WTC11 (cell line): ENCODE results near the gene DHPS. TPM values are rescaled to one million over a fixed set of nuclear protein-coding genes. Genes with fewer than 3 reads are reported as not detected.

Experiments used
- ATAC-seq: fragments of 200-7000 bp; cut with Tn5 transposase; 2 replicates; pipeline ENCODE4 v1.10.0; 2021; ENCODE audit warnings: mild to moderate bottlenecking, moderate library complexity
- CTCF ChIA-PET: fragments of 300-600 bp; sonication (Branson Sonifier 250); formaldehyde crosslinking; loops from one replicate; lab custom pipeline; 2021; ENCODE audit warnings: antibody characterized with exemption; lab: Charles Lee
- POLR2A ChIA-PET: fragments of 350-600 bp; sonication (Branson Sonifier 250); formaldehyde crosslinking; loops from one replicate; lab custom pipeline; 2021; ENCODE audit warnings: antibody characterized with exemption; lab: Charles Lee
- DNase-seq: peaks from one replicate; pipeline ENCODE4 v3.0.0; 2021; ENCODE audit warnings: low spot score
- H3K27ac Mint-ChIP-seq: 2 replicates; pipeline ENCODE4 v1.8.0; 2021; ENCODE audit warnings: mixed read lengths
- H3K27me3 Mint-ChIP-seq: 2 replicates; pipeline ENCODE4 v1.8.0; 2021; ENCODE audit warnings: low read depth, mild to moderate bottlenecking, moderate library complexity, mixed read lengths
- H3K36me3 Mint-ChIP-seq: 2 replicates; pipeline ENCODE4 v1.8.0; 2021; ENCODE audit warnings: mixed read lengths
- H3K4me1 Mint-ChIP-seq: 2 replicates; pipeline ENCODE4 v1.8.0; 2022; ENCODE audit warnings: mixed read lengths
- H3K4me3 Mint-ChIP-seq: 2 replicates; pipeline ENCODE4 v1.8.0; 2021; ENCODE audit warnings: mild to moderate bottlenecking, moderate library complexity, mixed read lengths
- H3K9me3 Mint-ChIP-seq: 2 replicates; pipeline ENCODE4 v1.8.0; 2021; ENCODE audit warnings: mixed read lengths
- ATF1 ChIP-seq: sonication (generic); formaldehyde crosslinking; IDR thresholded peaks from 2 replicates; pipeline ENCODE4 v1.8.1; 2023; ENCODE audit warnings: mild to moderate bottlenecking, moderate library complexity, missing genetic modification reagents
- CREM ChIP-seq: sonication (generic); formaldehyde crosslinking; IDR thresholded peaks from 2 replicates; pipeline ENCODE4 v1.8.1; 2022; ENCODE audit warnings: mild to moderate bottlenecking, missing genetic modification reagents, moderate library complexity
- ELF4 ChIP-seq: sonication (generic); formaldehyde crosslinking; IDR thresholded peaks from 2 replicates; pipeline ENCODE4 v1.8.1; 2022; ENCODE audit warnings: low read depth, mild to moderate bottlenecking, moderate library complexity, missing genetic modification reagents
- FOXJ3 ChIP-seq: sonication (generic); formaldehyde crosslinking; IDR thresholded peaks from 2 replicates; pipeline ENCODE4 v1.9.0; 2021; ENCODE audit warnings: missing genetic modification reagents, mild to moderate bottlenecking, borderline replicate concordance
- FOXK1 ChIP-seq: sonication (generic); formaldehyde crosslinking; IDR thresholded peaks from 2 replicates; pipeline ENCODE4 v1.8.0; 2022; ENCODE audit warnings: mild to moderate bottlenecking, moderate library complexity, missing genetic modification reagents
- IRF2 ChIP-seq: sonication (generic); formaldehyde crosslinking; IDR thresholded peaks from 2 replicates; pipeline ENCODE4 v1.8.0; 2022; ENCODE audit warnings: low read depth, missing genetic modification reagents, borderline replicate concordance
- JAZF1 ChIP-seq: fragments of 250-450 bp; sonication (Bioruptor Pico); IDR thresholded peaks from 2 replicates; pipeline ENCODE4 v1.9.0; 2021; ENCODE audit warnings: moderate library complexity, mild to moderate bottlenecking, inconsistent platforms
- OVOL2 ChIP-seq: fragments of 250-450 bp; sonication (Bioruptor Pico); IDR thresholded peaks from 2 replicates; pipeline ENCODE4 v1.9.0; 2021; ENCODE audit warnings: mild to moderate bottlenecking, borderline replicate concordance
- SOX15 ChIP-seq: fragments of 250-450 bp; sonication (Bioruptor Pico); IDR thresholded peaks from 2 replicates; pipeline ENCODE4 v1.9.0; 2021; ENCODE audit warnings: mild to moderate bottlenecking
- TEAD4 ChIP-seq: sonication (generic); formaldehyde crosslinking; IDR thresholded peaks from 2 replicates; pipeline ENCODE4 v1.8.0; 2022; ENCODE audit warnings: mild to moderate bottlenecking, missing genetic modification reagents
- TP53 ChIP-seq: sonication (generic); formaldehyde crosslinking; IDR thresholded peaks from 2 replicates; pipeline ENCODE4 v1.8.1; 2023; ENCODE audit warnings: mild to moderate bottlenecking, missing genetic modification reagents
- ZNF138 ChIP-seq: sonication (generic); formaldehyde crosslinking; conservative IDR thresholded peaks from 2 replicates; pipeline ENCODE4 v1.8.1; 2022; ENCODE audit warnings: mild to moderate bottlenecking, moderate library complexity, missing genetic modification reagents
- ZNF232 ChIP-seq: sonication (generic); formaldehyde crosslinking; IDR thresholded peaks from 2 replicates; pipeline ENCODE4 v1.8.0; 2022; ENCODE audit warnings: mild to moderate bottlenecking, missing genetic modification reagents
- ZNF671 ChIP-seq: fragments of 250-450 bp; sonication (Bioruptor Pico); IDR thresholded peaks from 2 replicates; pipeline ENCODE4 v1.8.0; 2021; ENCODE audit warnings: mild to moderate bottlenecking
- total RNA-seq: library from RNA; stranded (reverse); gene quantifications from 3 replicates; pipeline ENCODE4 v1.2.3, GENCODE V29; 2021
- TF ChIP-seq, protein P1 (sequence below): sonication (generic); formaldehyde crosslinking; IDR thresholded peaks from 2 replicates; pipeline ENCODE4 v1.8.0; 2023; ENCODE audit warnings: missing genetic modification reagents
- TF ChIP-seq, protein P2 (sequence below): fragments of 250-450 bp; sonication (Bioruptor Pico); IDR thresholded peaks from 2 replicates; pipeline ENCODE4 v1.9.0; 2021; ENCODE audit warnings: moderate library complexity, mild to moderate bottlenecking, inconsistent platforms, borderline replicate concordance
- TF ChIP-seq, protein P3 (sequence below): fragments of 250-450 bp; sonication (Bioruptor Pico); IDR thresholded peaks from 2 replicates; pipeline ENCODE4 v1.9.0; 2021; ENCODE audit warnings: mild to moderate bottlenecking
- TF ChIP-seq, protein P4 (sequence below): fragments of 250-450 bp; sonication (Bioruptor Pico); conservative IDR thresholded peaks from 2 replicates; pipeline ENCODE4 v1.9.0; 2021; ENCODE audit warnings: mild to moderate bottlenecking
- TF ChIP-seq, protein P5 (sequence below): sonication (generic); formaldehyde crosslinking; IDR thresholded peaks from 2 replicates; pipeline ENCODE4 v1.8.1; 2023; ENCODE audit warnings: mild to moderate bottlenecking, moderate library complexity, missing genetic modification reagents
- TF ChIP-seq, protein P6 (sequence below): sonication (generic); formaldehyde crosslinking; IDR thresholded peaks from 2 replicates; pipeline ENCODE4 v1.8.0; 2022; ENCODE audit warnings: mild to moderate bottlenecking, missing genetic modification reagents
- TF ChIP-seq, protein P7 (sequence below): fragments of 250-450 bp; sonication (Bioruptor Pico); IDR thresholded peaks from 2 replicates; pipeline ENCODE4 v1.9.0; 2021; ENCODE audit warnings: mild to moderate bottlenecking
- TF ChIP-seq, protein P8 (sequence below): sonication (generic); formaldehyde crosslinking; IDR thresholded peaks from 2 replicates; pipeline ENCODE4 v1.8.0; 2022; ENCODE audit warnings: mild to moderate bottlenecking, missing genetic modification reagents
- TF ChIP-seq, protein P9 (sequence below): sonication (generic); formaldehyde crosslinking; IDR thresholded peaks from 2 replicates; pipeline ENCODE4 v1.8.1; 2023; ENCODE audit warnings: mild to moderate bottlenecking, missing genetic modification reagents, moderate library complexity

The DHPS gene
- total RNA-seq, 1 experiment from 2014 or later = 115 TPM

DNA sequence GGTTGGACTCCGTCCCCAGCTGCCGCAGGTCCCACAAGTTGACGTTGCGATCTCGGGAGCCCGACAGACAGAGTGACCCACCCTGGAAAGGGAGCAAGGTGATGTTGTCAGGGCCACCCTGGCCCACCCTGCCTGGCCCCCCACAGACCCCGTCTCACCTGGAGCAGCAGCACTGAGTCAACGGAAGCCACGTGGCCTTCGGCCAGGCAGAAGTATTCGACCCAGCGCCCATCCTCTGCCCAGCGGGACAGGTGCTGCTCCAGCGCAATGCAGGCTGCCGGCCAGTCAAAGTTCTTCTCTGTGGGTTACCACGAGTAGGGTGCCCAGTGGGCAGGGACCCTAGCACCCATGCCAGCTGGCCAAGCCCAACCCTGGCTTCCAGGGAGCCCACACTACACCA is 13.0 kb upstream of the DHPS start (continued):
- TF ChIP-seq, protein P1, sequence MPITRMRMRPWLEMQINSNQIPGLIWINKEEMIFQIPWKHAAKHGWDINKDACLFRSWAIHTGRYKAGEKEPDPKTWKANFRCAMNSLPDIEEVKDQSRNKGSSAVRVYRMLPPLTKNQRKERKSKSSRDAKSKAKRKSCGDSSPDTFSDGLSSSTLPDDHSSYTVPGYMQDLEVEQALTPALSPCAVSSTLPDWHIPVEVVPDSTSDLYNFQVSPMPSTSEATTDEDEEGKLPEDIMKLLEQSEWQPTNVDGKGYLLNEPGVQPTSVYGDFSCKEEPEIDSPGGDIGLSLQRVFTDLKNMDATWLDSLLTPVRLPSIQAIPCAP (CRISPR knock-in tag) = no peak
- no peak for TF ChIP-seq TP53
- TF ChIP-seq OVOL2 (CRISPR knock-in tag) = no peak
- no peak for TF ChIP-seq JAZF1 (CRISPR knock-in tag)
- no peak for TF ChIP-seq SOX15
- TF ChIP-seq ELF4 (CRISPR knock-in tag) = no peak
- no peak for TF ChIP-seq TEAD4 (CRISPR knock-in tag)
- TF ChIP-seq, all 79 proteins: peak for 0

DNA sequence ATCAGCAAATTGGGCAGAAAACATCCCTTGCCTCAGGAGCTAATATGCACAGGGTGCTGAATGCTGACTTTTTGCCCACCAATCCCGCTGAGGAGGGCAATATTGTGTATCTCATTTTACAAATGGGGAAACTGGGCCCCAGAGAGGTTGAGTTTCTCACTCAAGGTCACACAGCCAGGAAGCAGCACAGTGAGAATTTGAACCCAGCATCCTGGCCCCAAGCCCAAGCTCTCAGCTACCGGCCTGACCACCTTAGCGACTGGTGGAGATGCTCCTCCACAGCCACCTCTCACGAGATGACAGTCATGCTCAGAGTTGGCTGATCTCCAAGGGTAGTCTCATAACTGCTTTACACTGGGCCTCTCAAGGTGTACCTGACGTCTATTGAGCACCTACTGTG is 11.3 kb upstream of the DHPS start:
- no peaks in the 10 kb centered on the region for H3K9me3 Mint-ChIP-seq
- no peaks in the 10 kb centered on the region for H3K27me3 Mint-ChIP-seq
- DNase-seq (no peak), ATAC-seq (no peak)
- no peak overlapping the region for H3K27ac Mint-ChIP-seq
- no peaks in the 10 kb centered on the region for H3K36me3 Mint-ChIP-seq
- CTCF ChIA-PET = interaction anchor here (0.8 kb wide), 1 partner anchor 16 kb away, joined by 3 read pairs; no protein-coding TSS in a partner anchor
- TF ChIP-seq, protein P2, sequence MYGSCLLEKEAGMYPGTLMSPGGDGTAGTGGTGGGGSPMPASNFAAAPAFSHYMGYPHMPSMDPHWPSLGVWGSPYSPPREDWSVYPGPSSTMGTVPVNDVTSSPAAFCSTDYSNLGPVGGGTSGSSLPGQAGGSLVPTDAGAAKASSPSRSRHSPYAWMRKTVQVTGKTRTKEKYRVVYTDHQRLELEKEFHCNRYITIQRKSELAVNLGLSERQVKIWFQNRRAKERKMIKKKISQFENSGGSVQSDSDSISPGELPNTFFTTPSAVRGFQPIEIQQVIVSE (CRISPR knock-in tag) = no peak
- no peak for TF ChIP-seq ZNF138 (CRISPR knock-in tag)
- no peak for TF ChIP-seq IRF2 (CRISPR knock-in tag)
- TF ChIP-seq, protein P3, sequence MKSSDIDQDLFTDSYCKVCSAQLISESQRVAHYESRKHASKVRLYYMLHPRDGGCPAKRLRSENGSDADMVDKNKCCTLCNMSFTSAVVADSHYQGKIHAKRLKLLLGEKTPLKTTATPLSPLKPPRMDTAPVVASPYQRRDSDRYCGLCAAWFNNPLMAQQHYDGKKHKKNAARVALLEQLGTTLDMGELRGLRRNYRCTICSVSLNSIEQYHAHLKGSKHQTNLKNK = no peak
- no peak for TF ChIP-seq FOXK1 (CRISPR knock-in tag)
- TF ChIP-seq, protein P4, sequence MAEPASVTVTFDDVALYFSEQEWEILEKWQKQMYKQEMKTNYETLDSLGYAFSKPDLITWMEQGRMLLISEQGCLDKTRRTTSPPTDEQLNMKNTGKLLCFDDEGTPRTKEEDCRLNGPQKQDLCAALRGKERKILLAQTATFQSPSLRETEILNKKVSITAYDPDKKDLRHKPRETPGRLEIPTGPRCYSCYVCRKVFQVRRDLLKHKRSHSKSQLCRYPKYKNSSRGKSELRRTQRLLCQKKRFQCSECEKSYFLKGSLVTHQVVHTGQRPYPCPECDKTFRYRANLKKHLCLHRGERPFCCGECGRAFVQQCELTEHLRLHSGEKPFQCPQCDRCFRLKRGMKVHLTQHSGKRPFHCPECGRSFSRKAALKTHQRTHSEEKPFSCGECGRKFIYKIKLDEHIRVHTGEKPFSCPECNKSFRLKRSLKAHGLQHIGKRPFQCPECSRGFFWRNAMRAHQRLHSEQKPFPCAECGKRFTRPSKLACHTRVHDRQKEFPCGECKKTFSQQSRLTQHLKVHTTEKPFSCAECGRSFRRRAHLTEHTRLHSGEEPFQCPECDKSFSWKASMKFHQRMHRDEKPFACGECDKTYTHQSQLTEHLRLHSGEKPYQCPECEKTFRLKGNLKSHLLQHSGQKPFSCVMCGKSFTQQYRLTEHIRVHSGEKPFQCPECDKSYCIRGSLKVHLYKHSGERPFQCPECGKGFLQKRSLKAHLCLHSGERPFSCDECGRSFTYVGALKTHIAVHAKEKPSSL = no peak
- TF ChIP-seq ATF1 (CRISPR knock-in tag) = no peak
- TF ChIP-seq ZNF671 = no peak
- no peak for TF ChIP-seq FOXJ3 (CRISPR knock-in tag)
- TF ChIP-seq, protein P5, sequence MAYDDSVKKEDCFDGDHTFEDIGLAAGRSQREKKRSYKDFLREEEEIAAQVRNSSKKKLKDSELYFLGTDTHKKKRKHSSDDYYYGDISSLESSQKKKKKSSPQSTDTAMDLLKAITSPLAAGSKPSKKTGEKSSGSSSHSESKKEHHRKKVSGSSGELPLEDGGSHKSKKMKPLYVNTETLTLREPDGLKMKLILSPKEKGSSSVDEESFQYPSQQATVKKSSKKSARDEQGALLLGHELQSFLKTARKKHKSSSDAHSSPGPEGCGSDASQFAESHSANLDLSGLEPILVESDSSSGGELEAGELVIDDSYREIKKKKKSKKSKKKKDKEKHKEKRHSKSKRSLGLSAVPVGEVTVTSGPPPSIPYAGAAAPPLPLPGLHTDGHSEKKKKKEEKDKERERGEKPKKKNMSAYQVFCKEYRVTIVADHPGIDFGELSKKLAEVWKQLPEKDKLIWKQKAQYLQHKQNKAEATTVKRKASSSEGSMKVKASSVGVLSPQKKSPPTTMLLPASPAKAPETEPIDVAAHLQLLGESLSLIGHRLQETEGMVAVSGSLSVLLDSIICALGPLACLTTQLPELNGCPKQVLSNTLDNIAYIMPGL = no peak
- no peak for TF ChIP-seq ZNF232 (CRISPR knock-in tag)
- TF ChIP-seq, protein P6, sequence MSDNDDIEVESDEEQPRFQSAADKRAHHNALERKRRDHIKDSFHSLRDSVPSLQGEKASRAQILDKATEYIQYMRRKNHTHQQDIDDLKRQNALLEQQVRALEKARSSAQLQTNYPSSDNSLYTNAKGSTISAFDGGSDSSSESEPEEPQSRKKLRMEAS (CRISPR knock-in tag) = no peak
- TF ChIP-seq, protein P7, sequence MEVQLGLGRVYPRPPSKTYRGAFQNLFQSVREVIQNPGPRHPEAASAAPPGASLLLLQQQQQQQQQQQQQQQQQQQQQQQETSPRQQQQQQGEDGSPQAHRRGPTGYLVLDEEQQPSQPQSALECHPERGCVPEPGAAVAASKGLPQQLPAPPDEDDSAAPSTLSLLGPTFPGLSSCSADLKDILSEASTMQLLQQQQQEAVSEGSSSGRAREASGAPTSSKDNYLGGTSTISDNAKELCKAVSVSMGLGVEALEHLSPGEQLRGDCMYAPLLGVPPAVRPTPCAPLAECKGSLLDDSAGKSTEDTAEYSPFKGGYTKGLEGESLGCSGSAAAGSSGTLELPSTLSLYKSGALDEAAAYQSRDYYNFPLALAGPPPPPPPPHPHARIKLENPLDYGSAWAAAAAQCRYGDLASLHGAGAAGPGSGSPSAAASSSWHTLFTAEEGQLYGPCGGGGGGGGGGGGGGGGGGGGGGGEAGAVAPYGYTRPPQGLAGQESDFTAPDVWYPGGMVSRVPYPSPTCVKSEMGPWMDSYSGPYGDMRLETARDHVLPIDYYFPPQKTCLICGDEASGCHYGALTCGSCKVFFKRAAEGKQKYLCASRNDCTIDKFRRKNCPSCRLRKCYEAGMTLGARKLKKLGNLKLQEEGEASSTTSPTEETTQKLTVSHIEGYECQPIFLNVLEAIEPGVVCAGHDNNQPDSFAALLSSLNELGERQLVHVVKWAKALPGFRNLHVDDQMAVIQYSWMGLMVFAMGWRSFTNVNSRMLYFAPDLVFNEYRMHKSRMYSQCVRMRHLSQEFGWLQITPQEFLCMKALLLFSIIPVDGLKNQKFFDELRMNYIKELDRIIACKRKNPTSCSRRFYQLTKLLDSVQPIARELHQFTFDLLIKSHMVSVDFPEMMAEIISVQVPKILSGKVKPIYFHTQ = no peak
- TF ChIP-seq CREM = no peak
- TF ChIP-seq, protein P8, sequence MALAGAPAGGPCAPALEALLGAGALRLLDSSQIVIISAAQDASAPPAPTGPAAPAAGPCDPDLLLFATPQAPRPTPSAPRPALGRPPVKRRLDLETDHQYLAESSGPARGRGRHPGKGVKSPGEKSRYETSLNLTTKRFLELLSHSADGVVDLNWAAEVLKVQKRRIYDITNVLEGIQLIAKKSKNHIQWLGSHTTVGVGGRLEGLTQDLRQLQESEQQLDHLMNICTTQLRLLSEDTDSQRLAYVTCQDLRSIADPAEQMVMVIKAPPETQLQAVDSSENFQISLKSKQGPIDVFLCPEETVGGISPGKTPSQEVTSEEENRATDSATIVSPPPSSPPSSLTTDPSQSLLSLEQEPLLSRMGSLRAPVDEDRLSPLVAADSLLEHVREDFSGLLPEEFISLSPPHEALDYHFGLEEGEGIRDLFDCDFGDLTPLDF (CRISPR knock-in tag) = no peak
- TF ChIP-seq, protein P9, sequence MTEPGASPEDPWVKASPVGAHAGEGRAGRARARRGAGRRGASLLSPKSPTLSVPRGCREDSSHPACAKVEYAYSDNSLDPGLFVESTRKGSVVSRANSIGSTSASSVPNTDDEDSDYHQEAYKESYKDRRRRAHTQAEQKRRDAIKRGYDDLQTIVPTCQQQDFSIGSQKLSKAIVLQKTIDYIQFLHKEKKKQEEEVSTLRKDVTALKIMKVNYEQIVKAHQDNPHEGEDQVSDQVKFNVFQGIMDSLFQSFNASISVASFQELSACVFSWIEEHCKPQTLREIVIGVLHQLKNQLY = no peak
- POLR2A ChIA-PET = no interaction called here
- H3K4me1 Mint-ChIP-seq = peaks cover 3% of the 10 kb centered on the region
- H3K4me3 Mint-ChIP-seq = no peak overlapping the region
